ENCODE results near the gene RING1. TPM values are rescaled to one million over a fixed set of nuclear protein-coding genes. Genes with fewer than 3 reads are reported as not detected.

Gene RING1
- total and polyA plus RNA-seq, 10 of the 15 experiments (the other 5 are each of a cell fraction or from before 2014, with no cell fraction given), result 2.0 to 27.2 (median 15.8) TPM

DNA sequence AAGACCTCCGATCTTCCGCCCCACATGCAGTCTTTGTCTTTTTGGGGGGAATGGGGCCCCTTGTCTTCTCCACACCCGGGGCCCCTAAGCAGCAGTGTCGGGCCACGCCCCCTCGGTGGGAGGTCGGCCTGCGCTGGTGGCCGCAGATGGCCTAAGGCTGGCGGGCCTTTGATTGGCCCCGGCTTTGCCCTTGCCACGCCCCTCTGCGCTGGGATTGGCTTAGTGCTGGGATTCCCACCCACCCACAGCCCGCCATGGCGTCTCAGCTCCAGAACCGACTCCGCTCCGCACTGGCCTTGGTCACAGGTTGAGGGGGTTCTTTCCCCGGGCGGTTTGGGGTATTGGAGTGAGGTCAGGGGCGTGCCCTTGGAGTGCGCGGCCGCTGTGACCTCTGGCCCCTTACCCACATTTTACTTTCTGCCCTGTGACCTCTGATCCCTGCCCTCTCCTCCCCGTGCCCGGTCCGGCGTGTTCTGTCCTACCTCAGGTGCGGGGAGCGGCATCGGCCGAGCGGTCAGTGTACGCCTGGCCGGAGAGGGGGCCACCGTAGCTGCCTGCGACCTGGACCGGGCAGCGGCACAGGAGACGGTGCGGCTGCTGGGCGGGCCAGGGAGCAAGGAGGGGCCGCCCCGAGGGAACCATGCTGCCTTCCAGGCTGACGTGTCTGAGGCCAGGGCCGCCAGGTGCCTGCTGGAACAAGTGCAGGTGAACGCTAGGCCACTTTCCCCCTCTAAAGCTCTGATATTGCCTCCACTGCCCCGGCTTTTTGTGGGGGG is 3.7 kb upstream of the RING1 start, which contains the start of gene HSD17B8 (continued):
- TF ChIP-seq, protein P1, sequence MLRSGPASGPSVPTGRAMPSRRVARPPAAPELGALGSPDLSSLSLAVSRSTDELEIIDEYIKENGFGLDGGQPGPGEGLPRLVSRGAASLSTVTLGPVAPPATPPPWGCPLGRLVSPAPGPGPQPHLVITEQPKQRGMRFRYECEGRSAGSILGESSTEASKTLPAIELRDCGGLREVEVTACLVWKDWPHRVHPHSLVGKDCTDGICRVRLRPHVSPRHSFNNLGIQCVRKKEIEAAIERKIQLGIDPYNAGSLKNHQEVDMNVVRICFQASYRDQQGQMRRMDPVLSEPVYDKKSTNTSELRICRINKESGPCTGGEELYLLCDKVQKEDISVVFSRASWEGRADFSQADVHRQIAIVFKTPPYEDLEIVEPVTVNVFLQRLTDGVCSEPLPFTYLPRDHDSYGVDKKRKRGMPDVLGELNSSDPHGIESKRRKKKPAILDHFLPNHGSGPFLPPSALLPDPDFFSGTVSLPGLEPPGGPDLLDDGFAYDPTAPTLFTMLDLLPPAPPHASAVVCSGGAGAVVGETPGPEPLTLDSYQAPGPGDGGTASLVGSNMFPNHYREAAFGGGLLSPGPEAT (IDR thresholded peaks at IDR 0.05; ENCODE audit: low read depth), result peak; percentile 55; the same call in 1 of the 2 replicates
- no peak for TF ChIP-seq SMARCA5 (IDR thresholded peaks at IDR 0.05)
- 0 out of 2 replicates have a peak, but pooled peaks have one; percentile 24 for TF ChIP-seq NRF1 (conservative IDR thresholded peaks at IDR 0.05; ENCODE audit: low read depth, low read length)
- TF ChIP-seq, protein P2, sequence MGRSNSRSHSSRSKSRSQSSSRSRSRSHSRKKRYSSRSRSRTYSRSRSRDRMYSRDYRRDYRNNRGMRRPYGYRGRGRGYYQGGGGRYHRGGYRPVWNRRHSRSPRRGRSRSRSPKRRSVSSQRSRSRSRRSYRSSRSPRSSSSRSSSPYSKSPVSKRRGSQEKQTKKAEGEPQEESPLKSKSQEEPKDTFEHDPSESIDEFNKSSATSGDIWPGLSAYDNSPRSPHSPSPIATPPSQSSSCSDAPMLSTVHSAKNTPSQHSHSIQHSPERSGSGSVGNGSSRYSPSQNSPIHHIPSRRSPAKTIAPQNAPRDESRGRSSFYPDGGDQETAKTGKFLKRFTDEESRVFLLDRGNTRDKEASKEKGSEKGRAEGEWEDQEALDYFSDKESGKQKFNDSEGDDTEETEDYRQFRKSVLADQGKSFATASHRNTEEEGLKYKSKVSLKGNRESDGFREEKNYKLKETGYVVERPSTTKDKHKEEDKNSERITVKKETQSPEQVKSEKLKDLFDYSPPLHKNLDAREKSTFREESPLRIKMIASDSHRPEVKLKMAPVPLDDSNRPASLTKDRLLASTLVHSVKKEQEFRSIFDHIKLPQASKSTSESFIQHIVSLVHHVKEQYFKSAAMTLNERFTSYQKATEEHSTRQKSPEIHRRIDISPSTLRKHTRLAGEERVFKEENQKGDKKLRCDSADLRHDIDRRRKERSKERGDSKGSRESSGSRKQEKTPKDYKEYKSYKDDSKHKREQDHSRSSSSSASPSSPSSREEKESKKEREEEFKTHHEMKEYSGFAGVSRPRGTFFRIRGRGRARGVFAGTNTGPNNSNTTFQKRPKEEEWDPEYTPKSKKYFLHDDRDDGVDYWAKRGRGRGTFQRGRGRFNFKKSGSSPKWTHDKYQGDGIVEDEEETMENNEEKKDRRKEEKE (IDR thresholded peaks at IDR 0.05), result no peak
- peak; percentile 67 for TF ChIP-seq RFX5 (IDR thresholded peaks at IDR 0.05; ENCODE audit: low read depth, low read length)
- no peak for TF ChIP-seq CHD1 (IDR thresholded peaks at IDR 0.05; ENCODE audit: low read depth, low read length)
- TF ChIP-seq STAT3 (IDR thresholded peaks at IDR 0.05; ENCODE audit: low read depth, low read length), result no peak
- TF ChIP-seq MTA2 (IDR thresholded peaks at IDR 0.05; ENCODE audit: low read depth), result no peak
- no peak for TF ChIP-seq STAT1 (conservative IDR thresholded peaks at IDR 0.05)
- TF ChIP-seq CHD4 (IDR thresholded peaks at IDR 0.05), result no peak
- TF ChIP-seq BCL11A (IDR thresholded peaks at IDR 0.05; ENCODE audit: low read depth, low read length), result no peak
- no peak for TF ChIP-seq RUNX3 (IDR thresholded peaks at IDR 0.05; ENCODE audit: low read length)
- TF ChIP-seq, protein P3, sequence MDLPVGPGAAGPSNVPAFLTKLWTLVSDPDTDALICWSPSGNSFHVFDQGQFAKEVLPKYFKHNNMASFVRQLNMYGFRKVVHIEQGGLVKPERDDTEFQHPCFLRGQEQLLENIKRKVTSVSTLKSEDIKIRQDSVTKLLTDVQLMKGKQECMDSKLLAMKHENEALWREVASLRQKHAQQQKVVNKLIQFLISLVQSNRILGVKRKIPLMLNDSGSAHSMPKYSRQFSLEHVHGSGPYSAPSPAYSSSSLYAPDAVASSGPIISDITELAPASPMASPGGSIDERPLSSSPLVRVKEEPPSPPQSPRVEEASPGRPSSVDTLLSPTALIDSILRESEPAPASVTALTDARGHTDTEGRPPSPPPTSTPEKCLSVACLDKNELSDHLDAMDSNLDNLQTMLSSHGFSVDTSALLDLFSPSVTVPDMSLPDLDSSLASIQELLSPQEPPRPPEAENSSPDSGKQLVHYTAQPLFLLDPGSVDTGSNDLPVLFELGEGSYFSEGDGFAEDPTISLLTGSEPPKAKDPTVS (IDR thresholded peaks at IDR 0.05; ENCODE audit: low read depth, low read length), result no peak
- TF ChIP-seq CBX3 (IDR thresholded peaks at IDR 0.05; ENCODE audit: borderline replicate concordance, low read depth), result no peak
- peak; percentile 21 for TF ChIP-seq FOS (IDR thresholded peaks at IDR 0.05; ENCODE audit: borderline replicate concordance, extremely low read depth, insufficient read length)
- no peak for TF ChIP-seq KDM1A (IDR thresholded peaks at IDR 0.05; ENCODE audit: borderline replicate concordance)
- TF ChIP-seq NR2F1 (conservative IDR thresholded peaks at IDR 0.05), result peak; percentile 98
- TF ChIP-seq SUZ12 (IDR thresholded peaks at IDR 0.05; ENCODE audit: unreplicated experiment), result no peak
- TF ChIP-seq ASH2L (IDR thresholded peaks at IDR 0.05; ENCODE audit: borderline replicate concordance, low read depth), result no peak
- TF ChIP-seq ZBED1 (IDR thresholded peaks at IDR 0.05; ENCODE audit: borderline replicate concordance), result no peak
- TF ChIP-seq SRF (IDR thresholded peaks at IDR 0.05; ENCODE audit: low read depth in 2 of 2, low read length in 2 of 2), result no peak
- TF ChIP-seq, protein P4, sequence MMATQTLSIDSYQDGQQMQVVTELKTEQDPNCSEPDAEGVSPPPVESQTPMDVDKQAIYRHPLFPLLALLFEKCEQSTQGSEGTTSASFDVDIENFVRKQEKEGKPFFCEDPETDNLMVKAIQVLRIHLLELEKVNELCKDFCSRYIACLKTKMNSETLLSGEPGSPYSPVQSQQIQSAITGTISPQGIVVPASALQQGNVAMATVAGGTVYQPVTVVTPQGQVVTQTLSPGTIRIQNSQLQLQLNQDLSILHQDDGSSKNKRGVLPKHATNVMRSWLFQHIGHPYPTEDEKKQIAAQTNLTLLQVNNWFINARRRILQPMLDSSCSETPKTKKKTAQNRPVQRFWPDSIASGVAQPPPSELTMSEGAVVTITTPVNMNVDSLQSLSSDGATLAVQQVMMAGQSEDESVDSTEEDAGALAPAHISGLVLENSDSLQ (IDR thresholded peaks at IDR 0.05), result peak; percentile 31; the same call in 1 of the 2 replicates
- TF ChIP-seq TCF3 (IDR thresholded peaks at IDR 0.05; ENCODE audit: borderline replicate concordance, insufficient read depth, low read depth, low read length), result 0 out of 2 replicates have a peak, but pooled peaks have one; percentile 28
- TF ChIP-seq POLR2A (IDR thresholded peaks at IDR 0.05; ENCODE audit: low read depth, low read length), result peak; percentile 77
